SKM-1 treated with dmso at 0.1 percent for 144 hours (cell line): Measurements from ENCODE around the gene MED20.
"Not testable (repeated sequence)": the region's sequence is repeated elsewhere in the genome, so short reads cannot be mapped to it uniquely, and the experiment has no call there.

Source experiments
- DNase-seq: peaks from one replicate; lab custom pipeline; 2025; ENCODE audit not compliant: unreplicated experiment; lab: John Stamatoyannopoulos, UW

The MED20 gene

GRCh38 chr6:41920921-41921711 is at the start of gene MED20, which contains the start of gene BYSL:
Gene MED20, minus strand, starts transcription at chr6:41921139. Its CDS starts 121 bp downstream, at chr6:41921018.
Gene BYSL, plus strand, starts transcription at chr6:41921499. Its CDS starts 64 bp downstream, at chr6:41921563.
- peak; percentile 94 for DNase-seq

GRCh38 chr6:41970436-41970846 is 49.5 kb upstream of the MED20 start:
- DNase-seq: peak; percentile 71

- no peak for DNase-seq
Measured at GRCh38 chr6:41967312-41968287, 46.7 kb upstream of the MED20 start.

- no peak for DNase-seq
Measured at GRCh38 chr6:41966961-41967311, 46.0 kb upstream of the MED20 start.

GRCh38 chr6:41966214-41966920 is 45.4 kb upstream of the MED20 start:
- no peak for DNase-seq

DNA sequence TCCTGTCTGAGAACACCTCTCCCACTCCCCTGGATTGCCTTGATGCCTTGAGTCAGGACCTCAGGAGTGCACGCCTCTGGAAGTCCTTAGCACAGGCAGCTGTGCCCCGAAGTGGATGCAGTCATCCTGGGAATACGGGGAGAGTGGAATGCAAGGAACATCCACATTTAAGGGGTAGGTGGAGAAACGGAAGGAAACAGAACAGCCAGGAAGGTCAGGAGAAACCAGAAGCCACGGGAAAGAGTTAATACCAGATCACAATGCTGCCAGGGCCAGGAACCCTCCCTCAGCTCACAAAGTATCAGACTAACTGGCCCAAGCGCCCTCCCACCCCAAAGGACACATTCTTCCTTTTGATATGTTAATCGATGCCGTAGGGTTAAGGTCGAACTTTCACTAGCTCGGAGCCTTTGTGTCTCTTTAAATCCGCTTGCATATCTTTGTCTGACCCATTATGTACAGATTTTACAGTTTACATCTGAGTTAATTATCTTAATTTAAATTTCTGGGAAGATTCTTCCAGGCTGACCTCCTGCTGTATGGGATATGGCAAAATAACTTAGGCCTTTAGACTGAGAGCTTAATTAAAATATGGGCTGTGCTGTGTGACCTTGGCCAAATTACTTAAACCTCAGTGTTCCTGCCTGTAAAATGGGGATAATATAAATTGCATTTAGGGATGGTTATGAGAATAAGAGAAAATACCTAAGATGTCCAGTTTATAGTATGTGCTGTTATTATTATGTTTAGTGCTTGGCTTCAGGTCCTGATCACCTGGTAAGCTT is 44.7 kb upstream of the MED20 start:
- DNase-seq: no peak

DNA sequence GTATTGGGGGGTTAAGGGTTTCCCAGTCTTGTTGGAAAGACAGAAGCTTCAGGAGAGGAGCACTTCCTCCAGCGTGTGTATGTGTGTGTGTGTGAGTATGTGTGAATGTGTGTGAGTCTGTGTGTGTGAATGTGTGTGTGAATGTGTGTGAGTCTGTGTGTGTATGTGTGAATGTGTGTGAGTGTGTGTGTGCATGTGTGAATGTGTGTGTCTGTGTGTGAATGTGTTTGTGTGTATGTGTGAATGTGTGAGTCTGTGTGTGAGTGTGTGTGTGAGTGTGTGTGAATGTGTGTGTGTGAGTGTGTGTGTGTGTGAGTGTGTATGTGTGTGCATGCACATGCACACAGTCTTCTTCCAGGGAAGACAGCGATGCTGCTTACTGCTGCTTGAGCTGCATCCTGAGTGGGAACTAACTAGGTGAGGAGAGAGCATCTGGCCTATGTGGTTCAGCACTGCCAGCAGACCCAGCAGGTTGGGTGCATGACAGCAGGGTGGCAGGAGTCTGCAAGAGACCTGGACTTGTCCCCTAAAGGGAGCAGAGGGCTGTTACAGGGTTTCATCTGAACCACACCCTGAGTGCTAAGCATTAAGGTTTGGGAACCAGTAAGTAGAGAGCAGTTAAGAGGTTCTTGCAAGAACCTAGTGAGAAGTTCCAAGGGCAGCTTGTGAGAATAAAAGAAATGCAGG is 43.4 kb upstream of the MED20 start:
- no peak for DNase-seq

GRCh38 chr6:41963371-41963770 is 42.4 kb upstream of the MED20 start:
- no peak for DNase-seq

DNA sequence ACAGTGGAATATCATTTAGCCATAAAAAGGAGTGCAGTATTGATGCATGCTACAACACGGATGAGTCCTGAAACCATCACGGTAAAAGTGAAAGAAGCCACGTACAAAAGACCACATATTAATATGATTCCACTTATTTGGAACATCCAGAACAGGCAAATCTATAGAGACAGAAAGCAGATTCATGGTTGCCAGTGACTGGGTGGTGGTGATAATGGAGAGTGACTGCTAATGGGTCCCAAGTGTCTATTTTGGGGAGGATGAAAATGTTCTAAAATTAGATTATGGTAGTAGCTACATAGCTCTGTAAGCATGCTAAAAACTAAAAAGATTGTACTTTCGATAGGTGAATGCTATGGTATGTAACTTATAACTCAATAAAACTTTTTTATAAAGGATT is 39.1 kb upstream of the MED20 start:
- no peak for DNase-seq

DNA sequence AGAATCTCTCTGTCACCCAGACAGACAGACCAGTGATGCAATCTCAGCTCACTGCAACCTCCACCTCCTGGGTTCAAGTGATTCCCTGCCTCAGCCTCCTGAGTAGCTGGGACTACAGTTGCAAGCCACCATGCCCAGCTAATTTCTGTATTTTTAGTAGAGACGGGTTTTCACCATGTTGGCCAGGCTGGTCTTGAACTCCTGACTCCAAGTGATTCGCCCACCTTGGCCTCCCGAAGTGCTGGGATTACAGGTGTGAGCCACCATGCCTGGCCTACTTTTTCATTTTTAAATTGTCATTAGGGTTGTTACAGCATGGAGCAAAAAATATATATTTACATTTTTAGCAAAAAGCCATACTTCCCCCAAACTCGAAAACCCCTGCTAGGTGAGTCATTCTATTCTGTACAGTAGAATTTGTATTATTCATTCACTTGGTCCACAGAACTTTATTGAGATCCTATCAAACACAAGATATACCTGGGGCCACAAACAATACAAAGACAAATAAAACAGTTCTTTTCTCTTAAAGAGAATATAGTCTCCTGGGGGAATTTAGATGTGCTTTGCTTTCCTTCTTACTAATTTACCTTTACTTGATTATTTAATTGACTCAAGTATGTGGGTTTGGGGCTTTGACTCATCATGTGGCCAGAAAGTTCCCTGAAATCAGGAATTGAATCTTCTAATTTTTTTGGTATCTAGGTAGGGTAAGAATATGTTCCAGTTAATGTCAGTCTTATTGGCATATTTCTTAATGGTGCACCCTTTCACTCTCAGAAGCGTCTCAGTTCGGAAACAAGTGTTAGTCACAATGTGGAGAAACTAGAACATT is 37.3 kb upstream of the MED20 start:
- no peak for DNase-seq

DNA sequence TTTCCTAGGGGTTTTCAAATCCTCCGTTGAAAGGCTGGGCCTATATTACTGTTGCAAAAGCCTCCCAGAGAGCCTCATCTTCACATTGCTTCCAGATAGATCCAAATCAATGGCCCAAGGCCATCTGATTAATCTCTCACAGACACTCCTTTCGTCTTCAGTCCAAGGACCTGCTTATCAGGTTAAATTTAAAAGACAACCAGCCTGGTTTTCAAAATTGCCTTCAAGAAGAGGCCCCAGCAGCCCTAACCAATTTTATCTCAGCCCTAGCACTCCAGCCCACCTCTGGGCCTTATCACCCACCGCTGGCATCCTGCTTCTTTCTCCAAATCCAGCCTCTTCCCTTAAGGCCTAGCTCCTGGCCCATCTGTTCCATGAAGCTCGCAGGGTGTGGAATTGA is 36.2 kb upstream of the MED20 start:
- DNase-seq: no peak

DNA sequence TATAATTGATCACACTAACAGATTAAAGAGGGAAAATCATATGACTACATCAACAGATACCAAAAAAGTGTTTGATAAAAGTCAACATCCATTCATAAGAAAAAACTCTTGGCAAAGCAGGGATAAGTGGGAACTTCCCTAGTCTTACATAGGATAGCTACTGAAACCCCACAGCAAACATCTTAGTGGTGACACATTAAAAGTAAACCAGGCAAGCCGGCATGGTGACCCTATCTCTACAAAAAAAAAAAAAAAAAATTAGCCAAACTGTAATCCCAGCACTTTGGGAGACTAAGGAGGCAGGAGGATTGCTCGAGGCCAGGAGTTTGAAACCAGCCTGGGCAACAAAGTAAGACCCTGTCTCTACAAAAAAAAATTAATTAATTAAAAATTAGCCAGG is 34.5 kb upstream of the MED20 start:
- DNase-seq: no peak

DNA sequence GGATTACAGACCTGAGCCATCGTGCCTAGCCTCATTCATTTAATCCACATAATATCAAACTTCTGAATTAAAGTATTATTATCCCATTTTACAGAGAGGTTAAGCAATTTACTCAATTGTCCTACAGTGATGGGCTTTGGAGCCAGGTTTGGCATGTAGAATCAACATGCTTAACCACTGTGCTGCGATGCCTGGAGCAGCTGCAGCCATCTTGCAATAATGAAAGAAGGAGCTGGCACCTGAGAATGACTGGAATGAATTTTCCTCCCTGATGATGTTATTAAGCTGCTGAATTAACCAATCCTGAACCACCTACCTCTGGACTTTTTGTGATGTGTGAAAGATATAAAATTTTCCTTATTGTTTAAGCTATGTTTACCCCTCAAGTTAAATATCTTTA is 33.7 kb upstream of the MED20 start:
- no peak for DNase-seq

GRCh38 chr6:41947581-41948220 is 26.8 kb upstream of the MED20 start:
- DNase-seq: no peak

- DNase-seq: no peak
Measured at GRCh38 chr6:41943456-41943855, 22.5 kb upstream of the MED20 start.

DNA sequence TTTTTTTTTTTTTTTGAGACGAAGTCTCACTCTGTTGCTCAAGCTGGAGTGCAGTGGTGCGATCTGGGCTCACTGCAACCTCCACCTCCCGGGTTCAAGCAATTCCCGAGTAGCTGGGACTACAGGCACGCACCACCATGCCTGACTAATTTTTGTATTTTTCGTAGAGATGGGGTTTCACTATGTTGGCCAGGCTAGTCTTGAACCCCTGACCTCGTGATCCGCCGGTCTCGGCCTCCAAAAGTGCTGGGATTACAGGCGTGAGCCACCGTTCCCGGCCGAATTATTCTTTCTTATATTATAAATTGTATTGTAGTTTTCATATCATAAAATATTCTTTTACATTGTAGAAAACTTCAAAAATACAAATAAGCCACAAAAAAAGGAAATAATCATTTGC is 21.9 kb upstream of the MED20 start:
- not testable (repeated sequence) for DNase-seq

GRCh38 chr6:41942067-41942851 is 21.3 kb upstream of the MED20 start:
- no peak for DNase-seq
